Measurements from ENCODE around the gene IFNA13. TPM values are rescaled to one million over a fixed set of nuclear protein-coding genes. Genes with fewer than 3 reads are reported as not detected.

Gene IFNA13
- total RNA-seq, 1 experiment from 2014 or later: not detected

DNA sequence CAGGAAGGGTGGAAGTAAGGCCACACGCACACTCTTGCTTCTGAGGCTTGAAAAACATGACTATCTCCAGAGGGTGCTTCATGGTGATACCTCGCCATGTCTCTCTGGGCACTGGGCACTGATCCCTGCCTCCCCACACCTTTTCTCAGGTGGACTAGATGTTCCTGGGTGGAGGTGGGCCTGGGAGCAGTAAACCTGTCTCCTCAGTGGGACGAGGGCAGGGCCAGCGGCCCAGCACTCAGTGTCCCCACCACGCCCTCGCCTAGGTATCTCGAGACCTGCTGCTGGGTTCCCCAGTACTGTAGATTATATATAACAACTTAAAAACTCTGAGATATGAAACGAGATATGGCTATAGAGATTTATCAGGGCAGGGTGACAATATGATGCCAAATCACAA lies 5.6 kb downstream of the IFNA13 start:
- DNase-seq (ENCODE audit: low read depth): no peak

DNA sequence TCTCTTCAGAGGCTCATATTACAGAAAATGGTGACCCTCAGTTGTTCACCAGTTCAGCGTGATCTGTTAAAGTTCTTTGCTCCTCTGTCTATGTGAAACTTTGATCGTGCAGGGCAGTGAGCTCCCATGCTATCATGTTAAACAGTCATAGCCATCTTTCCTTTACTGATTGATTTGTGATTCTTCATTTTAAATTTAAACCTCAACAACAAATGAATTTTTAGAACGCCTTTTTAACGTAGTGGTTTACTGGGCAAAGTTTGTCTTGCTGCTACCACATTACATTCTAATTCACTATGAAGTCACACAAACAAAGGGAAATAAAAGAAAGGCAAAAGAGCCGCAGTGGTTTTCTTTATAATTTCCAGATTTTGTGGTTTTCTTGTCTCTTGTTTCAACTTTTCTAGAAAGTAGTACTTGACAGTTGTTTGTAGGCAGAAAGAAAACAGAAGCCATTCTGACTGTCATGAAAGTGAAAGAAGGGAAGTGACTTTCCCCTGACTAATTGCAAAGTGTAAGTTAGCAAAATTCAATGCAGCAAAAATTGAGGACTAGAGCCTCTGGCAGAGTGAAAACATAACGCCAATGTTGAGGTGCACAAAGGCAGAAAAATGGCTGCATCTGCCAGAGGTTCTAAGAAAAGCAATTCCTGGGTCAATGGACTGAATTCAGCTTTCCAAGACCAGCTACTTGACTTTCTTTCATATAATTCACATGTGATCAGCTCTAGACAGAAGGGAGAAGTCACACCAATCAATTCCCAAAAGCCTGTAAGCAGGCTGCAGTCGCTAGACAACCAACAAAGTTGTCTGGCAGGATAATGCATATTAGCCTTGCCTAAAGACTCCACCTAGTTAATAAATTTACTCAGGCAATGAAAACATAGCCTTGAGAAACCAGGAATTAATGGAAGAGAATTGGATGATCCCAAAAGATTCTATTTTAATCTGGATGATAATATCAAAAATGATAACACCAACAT lies 10.1 kb downstream of the IFNA13 start:
- DNase-seq (ENCODE audit: low read depth): no peak

DNA sequence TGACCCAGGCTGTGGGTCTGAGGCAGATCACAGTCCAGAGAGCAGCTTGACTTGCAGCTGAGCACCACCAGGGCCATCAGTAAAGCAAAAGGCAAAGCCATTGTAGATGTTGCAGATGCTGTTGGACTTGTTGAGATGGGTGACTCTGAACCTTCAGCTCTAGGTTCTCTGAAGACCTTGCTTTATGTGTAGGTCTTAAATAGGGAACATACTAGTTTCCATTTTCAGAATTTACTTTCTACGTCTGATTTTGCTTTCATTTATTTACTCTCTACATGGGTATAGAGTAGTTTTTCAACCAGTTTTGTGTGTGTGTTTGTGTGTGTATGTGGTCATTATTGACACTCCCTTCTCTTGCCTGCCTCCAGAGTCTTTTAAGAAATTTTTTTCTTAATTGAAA lies 17.1 kb downstream of the IFNA13 start, which contains the start of gene IFNA6:
Gene IFNA6, minus strand, starts transcription at position 101 of the 400 bp plus-strand sequence. Its CDS starts 0 bp downstream, at position 101.
- no peak for DNase-seq (ENCODE audit: low read depth)

DNA sequence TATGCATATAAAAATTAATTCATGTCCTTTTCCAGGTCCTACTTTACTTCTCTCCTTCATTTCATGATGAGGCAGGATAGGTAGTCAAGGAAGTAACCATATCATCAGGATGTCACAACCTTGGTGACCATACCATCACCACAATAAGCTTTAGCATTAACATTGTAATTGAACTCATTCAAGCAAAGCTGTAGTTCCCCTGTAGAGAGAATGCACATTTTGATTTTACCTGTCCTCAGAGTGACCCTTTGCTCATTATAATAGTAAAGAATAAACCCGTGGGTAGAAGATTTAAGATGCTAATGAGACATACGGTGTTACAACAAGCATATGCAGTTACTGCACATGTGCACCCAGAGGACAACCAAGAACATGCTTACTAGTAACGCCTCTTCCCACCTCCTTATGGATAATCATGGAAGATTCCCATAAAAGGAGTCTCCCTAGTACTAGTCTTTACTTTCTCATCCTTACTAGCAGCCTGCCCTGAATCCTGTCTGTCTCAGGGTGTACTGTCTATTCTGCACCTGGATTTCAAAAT lies 19.4 kb downstream of the IFNA13 start:
- DNase-seq (ENCODE audit: low read depth): no peak

DNA sequence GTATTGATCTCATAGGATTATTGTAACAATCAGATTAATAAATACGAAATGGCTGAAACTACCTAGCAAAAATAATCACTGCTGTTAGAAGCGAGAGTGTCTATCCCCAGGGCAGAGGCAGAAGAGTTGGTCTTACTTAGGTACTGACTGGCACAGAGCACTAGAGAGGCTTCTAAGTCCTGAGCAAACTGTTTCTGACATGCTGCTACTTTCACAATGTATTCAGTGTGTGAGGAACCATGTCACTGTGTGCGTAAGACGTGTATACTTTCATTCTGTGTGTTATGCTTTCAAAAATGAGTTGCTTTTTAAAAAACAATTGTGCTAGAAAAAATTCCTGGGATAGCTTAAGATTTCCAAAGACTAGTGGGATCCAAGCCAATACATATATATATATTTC lies 27.1 kb downstream of the IFNA13 start:
- no peak for DNase-seq (ENCODE audit: low read depth)

DNA sequence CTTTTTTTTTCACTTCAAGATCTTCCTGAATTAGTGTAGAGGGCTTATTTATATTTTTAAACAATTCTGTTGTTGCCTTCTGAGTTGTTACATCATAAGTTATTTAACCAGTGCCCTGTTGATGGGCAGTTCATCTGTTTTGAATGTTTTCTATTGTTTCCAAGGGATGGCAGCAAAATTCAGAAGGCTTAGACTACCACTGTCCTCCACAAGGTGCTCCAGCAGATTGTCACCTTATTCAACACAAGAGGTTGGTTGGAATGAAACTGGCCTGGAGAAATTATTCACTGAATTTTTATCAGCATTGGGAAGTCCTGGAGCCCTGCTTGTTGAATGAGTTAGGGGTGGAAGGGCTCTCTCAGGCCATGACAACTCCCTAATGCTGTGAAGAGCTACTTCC lies 31.4 kb downstream of the IFNA13 start:
- no peak for DNase-seq (ENCODE audit: low read depth)

DNA sequence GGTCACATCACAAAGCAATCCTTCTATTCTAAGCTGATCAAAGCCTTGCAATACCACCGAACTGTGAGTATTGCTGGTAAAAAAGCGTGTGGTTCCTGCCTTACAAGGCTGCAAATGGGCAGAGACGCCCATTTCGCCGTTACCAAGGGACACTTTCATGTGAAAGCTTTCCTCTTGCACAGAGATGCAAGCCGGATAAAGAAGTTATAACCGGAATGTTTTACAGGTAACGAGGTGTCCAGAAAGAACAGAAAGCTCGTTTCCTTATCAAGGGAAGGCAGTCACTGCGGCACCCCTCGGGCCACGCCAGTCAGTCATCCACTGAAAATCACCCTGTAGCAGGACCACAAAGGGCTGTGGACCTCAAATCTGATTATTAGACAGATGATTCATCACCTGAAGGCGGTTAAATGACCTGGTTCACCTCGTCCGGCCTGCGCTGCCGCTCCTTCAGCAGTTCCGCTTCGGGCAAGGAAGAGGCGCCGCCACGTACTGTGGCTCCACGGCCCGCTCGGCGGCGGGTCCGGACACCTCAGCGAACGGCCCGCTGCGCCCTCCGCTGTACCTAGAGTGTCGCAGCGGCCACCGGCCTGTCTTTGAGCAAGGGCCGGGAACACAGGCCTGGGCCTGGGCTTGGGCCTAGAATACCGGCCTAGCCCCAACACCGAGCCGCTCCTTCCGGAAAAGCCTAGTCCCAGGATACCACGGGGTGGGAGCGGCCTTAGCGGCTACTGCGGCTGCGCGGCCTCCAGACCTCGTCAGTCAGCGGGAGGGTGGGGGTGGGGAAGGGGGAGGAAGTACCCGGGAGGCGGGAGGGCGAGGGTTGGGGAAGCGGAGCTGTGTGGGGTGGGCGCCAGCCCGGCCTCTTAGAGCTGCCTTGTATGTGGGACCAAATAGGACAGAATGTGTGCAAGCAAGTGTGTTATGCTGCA lies 32.9 kb downstream of the IFNA13 start, which contains the start of gene KLHL9:
Gene KLHL9, minus strand, starts transcription at position 704 of the 932 bp plus-strand sequence. Its CDS starts 545 bp downstream, at position 159.
- peak; percentile 80 for DNase-seq (ENCODE audit: low read depth)

DNA sequence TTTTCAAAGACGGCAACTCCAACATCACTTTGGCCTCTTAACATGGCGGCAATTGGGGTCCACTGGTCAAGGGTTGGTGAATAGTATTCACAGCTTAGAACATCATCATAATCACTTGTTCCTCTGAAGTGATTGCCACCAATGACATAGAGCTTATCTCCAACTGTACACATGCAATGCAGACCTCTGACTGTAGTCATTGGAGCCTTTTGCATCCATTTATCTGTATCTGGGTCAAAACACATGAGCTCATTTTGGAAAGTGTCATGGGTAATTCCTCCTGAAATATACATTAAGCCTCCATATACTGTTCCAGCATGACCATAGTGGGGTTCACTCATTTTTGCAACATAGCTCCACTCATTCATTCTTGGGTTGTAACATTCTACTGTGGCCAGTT lies 34.6 kb downstream of the IFNA13 start:
- no peak for DNase-seq (ENCODE audit: low read depth)

DNA sequence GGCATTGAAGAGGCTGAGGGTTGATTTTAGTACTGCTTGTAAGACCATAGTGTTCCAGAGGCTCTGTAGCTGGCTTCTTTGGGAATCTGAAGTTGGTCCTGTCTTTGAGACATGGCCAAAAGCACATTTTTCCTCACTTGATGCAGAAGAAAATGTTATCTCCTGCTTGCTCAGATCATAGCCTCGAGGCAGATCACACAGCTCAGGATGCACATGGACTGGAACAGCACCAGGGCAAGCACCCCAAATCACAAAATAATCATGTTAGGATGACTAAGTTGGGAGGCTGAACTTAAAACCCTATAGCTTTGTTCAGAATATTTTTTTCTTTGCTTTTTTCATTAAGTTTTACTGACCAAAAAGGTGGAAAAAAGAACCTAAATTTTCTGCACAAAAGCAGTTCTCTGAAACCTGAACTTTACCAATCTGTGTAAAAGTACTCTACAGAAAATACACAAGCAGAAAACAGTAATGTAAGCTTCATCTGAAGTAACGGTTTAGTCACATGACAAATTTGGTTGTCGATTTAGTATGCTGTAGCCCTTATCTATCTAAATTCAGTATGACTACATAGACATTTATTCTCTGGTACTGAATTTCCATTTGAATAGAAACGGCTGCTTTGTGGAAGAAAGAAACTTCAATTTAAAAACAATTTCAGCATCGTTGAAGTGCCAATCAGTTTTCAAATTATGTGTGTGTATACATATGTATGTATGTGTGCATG lies 36.0 kb downstream of the IFNA13 start:
- no peak for DNase-seq (ENCODE audit: low read depth)

DNA sequence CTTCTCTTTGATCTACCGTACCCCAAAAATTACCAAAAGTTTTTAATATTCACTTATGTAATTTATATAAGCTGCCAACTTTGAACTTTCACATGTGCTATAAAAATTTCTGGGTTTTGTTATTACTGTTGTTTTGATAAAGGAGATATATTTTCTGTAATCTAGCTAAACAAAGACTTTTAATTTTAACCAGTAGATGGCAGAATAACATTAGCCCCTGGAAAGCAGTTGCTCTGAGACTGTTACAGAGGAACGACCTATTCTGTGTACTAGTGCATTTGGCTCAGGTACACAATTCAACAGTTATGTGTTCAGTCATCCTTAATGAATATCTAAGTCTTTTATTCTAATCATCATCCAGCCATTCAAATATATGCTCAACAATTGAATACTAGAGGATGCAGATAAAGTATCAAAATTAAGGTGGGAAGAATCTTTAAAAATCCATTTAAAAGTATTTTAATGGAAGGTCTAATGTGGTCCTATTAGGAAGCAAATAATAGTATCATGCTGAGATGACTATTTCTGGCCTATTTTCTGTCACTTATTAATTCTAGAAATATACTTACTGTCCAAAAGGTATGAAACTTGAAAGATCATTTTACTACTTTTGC lies 41.2 kb downstream of the IFNA13 start:
- peak; percentile 24 for DNase-seq (ENCODE audit: low read depth)

DNA sequence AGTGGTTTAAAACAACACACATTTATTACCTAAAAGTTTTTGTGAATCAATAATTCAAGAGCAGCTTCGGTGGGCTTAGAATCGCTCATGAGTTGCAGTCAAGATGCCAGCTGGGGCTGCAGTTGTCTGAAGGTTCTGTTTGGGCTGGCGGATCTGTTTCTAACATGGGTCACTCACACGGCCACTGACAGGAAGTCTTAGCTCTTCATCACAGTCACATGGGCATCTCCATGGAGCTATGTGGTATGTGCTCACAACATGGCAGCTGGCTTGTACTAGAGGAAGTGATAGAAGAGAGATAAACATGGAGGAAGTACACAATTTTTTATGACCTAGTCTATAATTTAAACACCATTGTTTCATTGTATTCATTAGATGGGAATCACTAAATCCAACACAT lies 43.8 kb downstream of the IFNA13 start:
- no peak for DNase-seq (ENCODE audit: low read depth)

DNA sequence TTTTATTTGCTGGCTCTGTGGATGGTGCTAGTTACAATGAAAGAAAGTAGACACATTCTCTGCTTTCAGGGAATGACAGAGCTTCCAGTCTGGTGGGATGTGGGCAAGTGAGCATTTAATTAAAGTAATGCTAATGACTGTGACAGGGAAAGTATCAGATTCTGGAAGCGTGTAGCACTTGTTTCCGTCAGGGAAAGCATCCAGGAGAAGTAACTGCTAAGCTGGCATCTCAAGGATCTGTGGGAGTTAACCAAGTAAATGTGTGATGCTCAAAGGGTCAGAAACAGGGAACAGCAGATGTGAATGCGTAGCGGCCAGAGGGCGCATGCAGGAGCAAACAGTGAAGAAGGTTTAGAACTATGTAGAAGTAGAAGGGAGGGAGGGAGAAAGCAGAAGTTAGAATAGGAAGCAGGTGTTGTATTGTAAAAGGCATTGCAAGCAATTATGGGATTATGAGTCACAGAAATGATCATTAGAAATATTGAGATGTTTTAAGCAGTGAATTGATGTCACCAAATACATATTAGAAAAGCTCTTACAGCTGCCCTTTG lies 44.9 kb downstream of the IFNA13 start:
- no peak for DNase-seq (ENCODE audit: low read depth)

DNA sequence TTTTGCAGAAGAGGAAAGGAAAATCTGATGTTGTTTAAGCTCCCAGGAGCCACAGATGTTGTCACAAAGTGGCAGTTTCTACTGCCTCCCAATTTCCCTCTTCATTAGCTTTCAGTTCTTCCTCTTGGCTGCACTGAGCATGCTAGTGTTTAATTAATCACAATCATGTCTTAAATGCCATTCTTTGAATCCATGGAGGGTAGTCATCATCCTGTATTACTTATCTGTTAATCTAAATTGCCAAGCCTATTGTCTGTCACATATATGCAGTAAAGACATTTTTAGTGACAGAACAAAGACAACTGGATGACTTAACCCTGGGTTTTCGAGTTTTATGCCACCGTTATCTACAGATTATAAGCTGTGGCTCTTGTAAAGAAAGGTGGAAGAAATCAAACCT lies 47.4 kb downstream of the IFNA13 start:
- no peak for DNase-seq (ENCODE audit: low read depth)

DNA sequence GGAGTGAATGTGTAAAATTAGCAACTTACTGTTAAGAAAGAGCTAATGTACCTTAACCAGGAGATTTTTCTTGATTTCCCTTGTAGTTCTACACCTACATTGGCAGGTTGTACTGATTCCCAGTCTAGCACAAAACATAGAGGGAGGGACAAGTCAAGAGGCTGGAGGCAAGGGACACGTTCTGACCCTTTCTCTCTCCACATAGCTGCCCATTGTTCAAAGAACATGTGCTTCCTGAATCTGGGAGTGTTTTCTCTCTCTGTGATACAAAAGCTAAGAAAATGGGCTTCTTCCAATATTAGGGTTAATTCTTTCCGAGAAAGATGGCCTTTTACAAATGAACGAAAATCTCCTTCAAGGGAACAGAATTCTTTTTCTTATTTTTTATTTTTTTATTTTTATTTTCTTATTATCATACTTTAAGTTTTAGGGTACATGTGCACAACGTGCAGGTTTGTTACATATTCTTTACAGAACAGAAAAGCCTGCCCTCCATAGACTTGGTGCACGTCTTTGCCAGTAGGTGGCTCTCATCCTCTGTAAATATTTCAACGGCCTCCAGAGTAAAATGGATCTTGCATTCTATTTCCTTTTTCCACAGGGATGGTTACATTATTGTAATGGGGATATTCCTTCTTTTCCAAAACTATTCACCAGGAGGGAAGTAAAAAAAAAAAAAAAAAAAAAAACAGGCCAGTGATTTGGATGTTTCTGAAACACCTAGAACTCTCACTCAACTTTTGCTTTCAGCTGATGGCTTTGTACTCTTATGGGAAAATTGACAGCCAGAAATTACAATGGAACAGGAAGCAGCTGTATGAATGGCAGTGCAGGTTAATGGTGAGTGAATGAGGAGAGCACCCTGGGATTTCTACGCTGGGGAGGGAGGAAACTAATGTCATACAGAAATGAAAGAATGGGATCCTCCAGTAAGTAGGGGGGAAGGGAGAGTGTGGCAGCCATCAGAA lies 49.6 kb downstream of the IFNA13 start:
- DNase-seq (ENCODE audit: low read depth): peak; percentile 44

Other genes with a start within 250 kb of the IFNA13 start
- not detected in 2 replicates for gene IFNW1, start 226.2 kb downstream of the IFNA13 start, total RNA-seq (2014; rRNA removed; shearing (Covaris generic))
- gene IFNA21, start 201.4 kb downstream of the IFNA13 start, total RNA-seq (2014; rRNA removed; shearing (Covaris generic)): not detected in 2 replicates
- gene IFNA4, start 180.5 kb downstream of the IFNA13 start, total RNA-seq (2014; rRNA removed; shearing (Covaris generic)): not detected in 2 replicates
- gene IFNA7, start 165.9 kb downstream of the IFNA13 start, total RNA-seq (2014; rRNA removed; shearing (Covaris generic)): not detected in 2 replicates
- gene IFNA10, start 160.9 kb downstream of the IFNA13 start, total RNA-seq (2014; rRNA removed; shearing (Covaris generic)): not detected in 2 replicates
- gene IFNA16, start 150.7 kb downstream of the IFNA13 start, total RNA-seq (2014; rRNA removed; shearing (Covaris generic)): not detected in 2 replicates
- not detected in 2 replicates for gene IFNA17, start 139.8 kb downstream of the IFNA13 start, total RNA-seq (2014; rRNA removed; shearing (Covaris generic))
- gene IFNA14, start 128.1 kb downstream of the IFNA13 start, total RNA-seq (2014; rRNA removed; shearing (Covaris generic)): not detected in 2 replicates
- not detected in 2 replicates for gene IFNA5, start 62.7 kb downstream of the IFNA13 start, total RNA-seq (2014; rRNA removed; shearing (Covaris generic))
- 21.6 and 25.0 TPM in 2 replicates for gene KLHL9, start 32.7 kb downstream of the IFNA13 start, total RNA-seq (2014; rRNA removed; shearing (Covaris generic))
- not detected in 2 replicates for gene IFNA6, start 17.2 kb downstream of the IFNA13 start, total RNA-seq (2014; rRNA removed; shearing (Covaris generic))
- not detected in 2 replicates for gene IFNA2, start 17.3 kb upstream of the IFNA13 start, total RNA-seq (2014; rRNA removed; shearing (Covaris generic))
- gene IFNA8, start 41.1 kb upstream of the IFNA13 start, total RNA-seq (2014; rRNA removed; shearing (Covaris generic)): not detected in 2 replicates
- gene IFNA1, start 72.4 kb upstream of the IFNA13 start, total RNA-seq (2014; rRNA removed; shearing (Covaris generic)): not detected in 2 replicates
- gene IFNE, start 114.3 kb upstream of the IFNA13 start, total RNA-seq (2014; rRNA removed; shearing (Covaris generic)): 0.43 and 0.94 TPM in 2 replicates